B cell (primary cell): Measurements from ENCODE around the gene TRRAP. TPM values are rescaled to one million over a fixed set of nuclear protein-coding genes. Genes with fewer than 3 reads are reported as not detected.

Experiments
- ATAC-seq: fragments of 200-7000 bp; cut with Tn5 transposase; one replicate; pipeline ENCODE4 v1.10.0; 2021; ENCODE audit warnings: low read depth, mild to moderate bottlenecking, moderate number of reproducible peaks, moderate library complexity
- CTCF ChIA-PET: fragments of 350-600 bp; sonication (Branson Sonifier 250); formaldehyde crosslinking; loops from one replicate; lab custom pipeline; 2021; ENCODE audit warnings: antibody characterized with exemption, inconsistent platforms; lab: Charles Lee
- POLR2A ChIA-PET: fragments of 350-600 bp; sonication (Branson Sonifier 250); formaldehyde crosslinking; loops from one replicate; lab custom pipeline; 2021; ENCODE audit warnings: antibody characterized with exemption; lab: Charles Lee
- DNase-seq: peaks from one replicate; pipeline ENCODE4 v3.0.0; 2013
- H2AFZ ChIP-seq: 2 replicates; pipeline ENCODE4 v1.6.1; 2012; ENCODE audit warnings: mild to moderate bottlenecking, low read depth, low read length; ENCODE audit not compliant: insufficient read depth, poor library complexity, severe bottlenecking
- H3K27ac ChIP-seq, 2 donors: 1 replicate in 1 of 2; 2 replicates in 1 of 2; pipeline ENCODE4 v1.5.1; 2012 to 2013; ENCODE audit warnings: low read length in 2 of 2, mild to moderate bottlenecking in 2 of 2, moderate library complexity in 1 of 2
- H3K27me3 ChIP-seq, 4 experiments: fragments of 200-600 bp in 1 of 4; sonication (generic) in 1 of 4; replicated peaks in 1 of 4; 1 replicate in 2 of 4; 2 replicates in 2 of 4; pipeline versions ENCODE4 v1.6.1 to v1.7.0; 2013 to 2016; ENCODE audit warnings: low read length in 3 of 4, mild to moderate bottlenecking in 2 of 4, mixed read lengths in 1 of 4, moderate library complexity in 1 of 4; ENCODE audit not compliant: insufficient read depth in 4 of 4, control insufficient read depth in 3 of 4; ENCODE audit errors: control extremely low read depth in 1 of 4
- H3K36me3 ChIP-seq, 2 experiments: replicated peaks in 1 of 2; 1 replicate in 1 of 2; 2 replicates in 1 of 2; pipeline versions ENCODE4 v1.6.1 to v1.7.1; 2013; ENCODE audit warnings: low read length in 1 of 2; ENCODE audit not compliant: insufficient read depth in 2 of 2, control insufficient read depth in 1 of 2; ENCODE audit errors: control extremely low read depth in 1 of 2, extremely low read depth in 1 of 2
- H3K4me1 ChIP-seq, 2 donors: fragments of 200-600 bp in 1 of 2; sonication (generic) in 1 of 2; 1 replicate in 1 of 2; 2 replicates in 1 of 2; pipeline versions ENCODE4 v1.5.1 to v1.6.1; 2013 to 2017; ENCODE audit warnings: low read length in 2 of 2; ENCODE audit not compliant: control insufficient read depth in 2 of 2, insufficient read depth in 2 of 2
- H3K4me2 ChIP-seq: replicated peaks from 2 replicates; pipeline ENCODE3; 2012; ENCODE audit warnings: mild to moderate bottlenecking, low read depth, low read length; ENCODE audit not compliant: poor library complexity, severe bottlenecking
- H3K4me3 ChIP-seq, 5 experiments: fragments of 200-600 bp in 1 of 5; sonication (generic) in 1 of 5; 1 replicate in 3 of 5; 2 replicates in 2 of 5; pipeline versions ENCODE4 v1.5.1 to v1.7.0; 2011 to 2016; ENCODE audit warnings: low read length in 4 of 5, mild to moderate bottlenecking in 4 of 5, low read depth in 2 of 5, control low read depth in 1 of 5, moderate library complexity in 1 of 5; ENCODE audit not compliant: insufficient read depth in 1 of 5; ENCODE audit errors: control extremely low read depth in 1 of 5, extremely low read depth in 1 of 5
- H3K79me2 ChIP-seq: fragments of 200-600 bp; sonication (generic); one replicate; pipeline ENCODE4 v1.6.0; 2016; ENCODE audit warnings: low read length; ENCODE audit not compliant: control insufficient read depth, insufficient read depth
- H3K9ac ChIP-seq: fragments of 200-600 bp; sonication (generic); 2 replicates; pipeline ENCODE4 v1.6.1; 2017; ENCODE audit warnings: mild to moderate bottlenecking, low read length, moderate library complexity
- H3K9me3 ChIP-seq, 3 donors: one replicate each; pipeline versions ENCODE4 v1.6.1 to v1.7.1; 2013; ENCODE audit warnings: low read length in 2 of 3; ENCODE audit not compliant: control insufficient read depth in 2 of 3, insufficient read depth in 1 of 3; ENCODE audit errors: control extremely low read depth in 1 of 3
- H4K20me1 ChIP-seq: 2 replicates; pipeline ENCODE4 v1.6.0; 2012; ENCODE audit warnings: mild to moderate bottlenecking, low read length; ENCODE audit not compliant: insufficient read depth, control insufficient read depth, poor library complexity, severe bottlenecking
- H3K27ac Mint-ChIP-seq: one replicate; pipeline ENCODE4 v1.8.0; 2021; ENCODE audit warnings: mixed read lengths
- H3K27me3 Mint-ChIP-seq: one replicate; pipeline ENCODE4 v1.8.0; 2021; ENCODE audit warnings: mixed read lengths
- H3K4me1 Mint-ChIP-seq: one replicate; pipeline ENCODE4 v1.8.0; 2021; ENCODE audit warnings: mixed read lengths
- H3K4me3 Mint-ChIP-seq: one replicate; pipeline ENCODE4 v1.8.0; 2021; ENCODE audit warnings: mixed read lengths
- H3K9me3 Mint-ChIP-seq: one replicate; pipeline ENCODE4 v1.8.0; 2022; ENCODE audit warnings: mixed read lengths; ENCODE audit not compliant: insufficient read depth
- EZH2 ChIP-seq: IDR thresholded peaks from 2 replicates; pipeline ENCODE4 v1.6.1; 2012; ENCODE audit warnings: borderline replicate concordance, low read depth, mild to moderate bottlenecking, moderate library complexity, low read length; ENCODE audit not compliant: insufficient read depth, poor library complexity, severe bottlenecking
- WGBS: methylation state at CpG from one replicate; pipeline ENCODE4 v1.1.5; 2013; ENCODE audit warnings: missing lambda C conversion rate; ENCODE audit not compliant: insufficient coverage; 5-methylcytosine and 5-hydroxymethylcytosine counted together
- intact Hi-C: fragments of 100-400 bp; cut with micrococcal nuclease; formaldehyde crosslinking; loops from one replicate; pipeline ENCODE4 v1.10.0; 2022
- polyA plus RNA-seq: library from polyadenylated mRNA; depleted of rRNA; stranded (reverse); fragments of >200 nt; gene quantifications from 2 replicates; pipeline ENCODE4 v1.2.3, GENCODE V29; 2012
- total RNA-seq, 2 donors: library from RNA; stranded (reverse); fragments of 120-200 nt in 1 of 2; gene quantifications; 1 replicate in 1 of 2; 2 replicates in 1 of 2; pipeline versions ENCODE4 v1.2.3 to v1.2.4, GENCODE V29; 2013 to 2022
- TF ChIP-seq, protein P1 (sequence below): fragments of 200-600 bp; IDR thresholded peaks from one replicate; pipeline ENCODE4 v1.8.0; 2022; ENCODE audit warnings: antibody characterized with exemption, mild to moderate bottlenecking

TRRAP gene
- total and polyA plus RNA-seq, 2 donors (not counting 1 experiment from before 2014, with no cell fraction given) = 25.4 to 102 TPM

DNA sequence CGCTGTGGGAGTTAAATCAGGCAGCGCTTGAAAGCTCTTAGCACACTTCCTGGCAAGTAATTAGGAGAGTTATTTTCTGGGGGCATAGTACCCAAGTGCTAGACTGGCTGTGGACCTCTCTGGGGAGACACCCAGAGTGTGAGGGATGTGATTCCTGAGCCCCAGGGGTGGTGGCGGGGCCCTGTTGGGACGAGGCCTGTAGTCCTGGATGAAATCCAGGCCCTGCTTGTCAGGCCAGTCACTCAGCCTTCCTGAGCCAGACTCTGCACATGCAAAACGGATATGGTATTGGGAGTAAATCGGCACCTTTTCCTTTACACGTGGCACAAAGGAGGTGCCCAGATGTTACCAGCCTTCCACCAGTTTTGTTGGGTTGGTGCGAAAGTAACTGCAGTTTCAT is 31.2 kb downstream of the TRRAP start:
- 93% methylated on average over 7 of the region's 8 CpGs for WGBS
- Histone ChIP-seq H3K36me3 (peaks cover 0 to 78% of the 10 kb centered on the region in 2 experiments), H3K9me3 (no peaks in the 10 kb centered on the region), H3K79me2 (peaks cover 3% of the 10 kb centered on the region), H2AFZ (no peak overlapping the region), H3K9ac (no peak overlapping the region), H4K20me1 (no peaks in the 10 kb centered on the region), H3K4me3 (no peak overlapping the region), H3K27me3 (no peaks in the 10 kb centered on the region), H3K4me2 (no peak overlapping the region), H3K4me1 (no peaks in the 10 kb centered on the region), H3K27ac (no peak overlapping the region)
- CTCF ChIA-PET = no interaction called here
- Mint-ChIP-seq H3K27me3 (no peaks in the 10 kb centered on the region), H3K4me1 (no peaks in the 10 kb centered on the region), H3K4me3 (no peak overlapping the region), H3K27ac (no peak overlapping the region), H3K9me3 (no peaks in the 10 kb centered on the region)
- ATAC-seq (no peak), DNase-seq (no peak)
- intact Hi-C loops = no loop called here
- TF ChIP-seq, protein P1, sequence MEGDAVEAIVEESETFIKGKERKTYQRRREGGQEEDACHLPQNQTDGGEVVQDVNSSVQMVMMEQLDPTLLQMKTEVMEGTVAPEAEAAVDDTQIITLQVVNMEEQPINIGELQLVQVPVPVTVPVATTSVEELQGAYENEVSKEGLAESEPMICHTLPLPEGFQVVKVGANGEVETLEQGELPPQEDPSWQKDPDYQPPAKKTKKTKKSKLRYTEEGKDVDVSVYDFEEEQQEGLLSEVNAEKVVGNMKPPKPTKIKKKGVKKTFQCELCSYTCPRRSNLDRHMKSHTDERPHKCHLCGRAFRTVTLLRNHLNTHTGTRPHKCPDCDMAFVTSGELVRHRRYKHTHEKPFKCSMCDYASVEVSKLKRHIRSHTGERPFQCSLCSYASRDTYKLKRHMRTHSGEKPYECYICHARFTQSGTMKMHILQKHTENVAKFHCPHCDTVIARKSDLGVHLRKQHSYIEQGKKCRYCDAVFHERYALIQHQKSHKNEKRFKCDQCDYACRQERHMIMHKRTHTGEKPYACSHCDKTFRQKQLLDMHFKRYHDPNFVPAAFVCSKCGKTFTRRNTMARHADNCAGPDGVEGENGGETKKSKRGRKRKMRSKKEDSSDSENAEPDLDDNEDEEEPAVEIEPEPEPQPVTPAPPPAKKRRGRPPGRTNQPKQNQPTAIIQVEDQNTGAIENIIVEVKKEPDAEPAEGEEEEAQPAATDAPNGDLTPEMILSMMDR = no peak
- TF ChIP-seq EZH2 = no peak
- POLR2A ChIA-PET = no interaction called here

DNA sequence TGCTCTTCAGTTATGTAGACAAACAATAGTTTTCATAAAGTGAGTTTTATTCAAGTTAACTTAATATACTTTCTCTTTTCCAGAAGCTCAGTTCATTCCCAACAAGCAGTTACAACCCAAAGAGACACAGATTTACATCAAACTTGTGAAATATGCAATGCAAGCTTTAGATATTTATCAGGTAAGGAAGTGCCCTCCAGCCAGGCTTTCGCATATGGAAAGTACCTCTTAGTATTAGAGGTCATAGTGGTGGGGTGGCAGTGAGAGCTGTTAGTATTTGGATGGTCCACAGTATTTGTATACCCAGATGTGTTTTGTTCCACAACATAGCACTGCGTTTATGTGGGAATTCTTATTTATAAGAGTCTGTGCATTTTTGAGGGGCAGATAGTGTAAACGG is 32.1 kb downstream of the TRRAP start:
- Mint-ChIP-seq H3K4me3 (no peak overlapping the region), H3K4me1 (no peaks in the 10 kb centered on the region), H3K27me3 (no peaks in the 10 kb centered on the region), H3K9me3 (no peaks in the 10 kb centered on the region), H3K27ac (peak overlapping the region; percentile 37)
- ChIA-PET POLR2A (no interaction called here), CTCF (no interaction called here)
- Histone ChIP-seq H3K27ac (no peak overlapping the region), H3K4me1 (no peaks in the 10 kb centered on the region), H4K20me1 (no peaks in the 10 kb centered on the region), H3K9me3 (no peaks in the 10 kb centered on the region), H3K27me3 (no peaks in the 10 kb centered on the region), H2AFZ (no peak overlapping the region), H3K9ac (no peak overlapping the region), H3K4me2 (no peak overlapping the region), H3K79me2 (peaks cover 3% of the 10 kb centered on the region), H3K4me3 (no peak overlapping the region), H3K36me3 (peaks cover under 1 to 69% of the 10 kb centered on the region in 2 experiments)
- DNase-seq (no peak), ATAC-seq (no peak)
- TF ChIP-seq EZH2 = no peak
- TF ChIP-seq, protein P1 = no peak
- WGBS = 80% methylated on average over 1 of the region's 3 CpGs
- intact Hi-C loops = no loop called here
